PC-3 (cell line): Measurements from ENCODE around the gene HSPB2. TPM values are rescaled to one million over a fixed set of nuclear protein-coding genes. Genes with fewer than 3 reads are reported as not detected.

ENCODE experiments used
- ATAC-seq: fragments of 200-7000 bp; cut with Tn5 transposase; 2 replicates; pipeline ENCODE4 v1.9.1; 2020; ENCODE audit warnings: mild to moderate bottlenecking, moderate library complexity
- BruUV-seq: library from RNA; stranded (reverse); fragments of 400-500 nt; replicated peaks from 2 replicates; lab custom pipeline; 2021; lab: Mats Ljungman, UMichigan
- CTCF ChIA-PET: fragments of 300-600 bp; sonication (Branson Sonifier 250); formaldehyde crosslinking; loops from one replicate; lab custom pipeline; 2022; ENCODE audit warnings: antibody characterized with exemption; lab: Charles Lee
- POLR2A ChIA-PET: fragments of 300-600 bp; sonication (Branson Sonifier 250); formaldehyde crosslinking; loops from one replicate; lab custom pipeline; 2022; ENCODE audit warnings: antibody characterized with exemption; ENCODE audit not compliant: unreplicated experiment; lab: Charles Lee
- DNase-seq: peaks from one replicate; pipeline ENCODE4 v3.0.0-alpha.2; 2015
- H2AFZ ChIP-seq: fragments of 300-600 bp; sonication (generic); 2 replicates; pipeline ENCODE4 v1.6.0; 2016; ENCODE audit warnings: antibody characterized with exemption, low read length
- H3F3A ChIP-seq: fragments of 300-600 bp; sonication (generic); one replicate; pipeline ENCODE4 v1.6.0; 2017; ENCODE audit warnings: antibody characterized with exemption, low read length, control low read depth, mild to moderate bottlenecking; ENCODE audit not compliant: unreplicated experiment
- H3K27ac ChIP-seq: fragments of 300-600 bp; sonication (generic); 2 replicates; pipeline ENCODE4 v1.5.1; 2016; ENCODE audit warnings: mild to moderate bottlenecking, low read length
- H3K27me3 ChIP-seq: fragments of 300-600 bp; sonication (generic); 2 replicates; pipeline ENCODE4 v1.6.1; 2016; ENCODE audit warnings: low read length, mixed read lengths
- H3K36me3 ChIP-seq: fragments of 300-600 bp; sonication (generic); 2 replicates; pipeline ENCODE4 v1.6.1; 2016; ENCODE audit warnings: low read depth, mixed run types, low read length, mixed read lengths
- H3K4me1 ChIP-seq: fragments of 300-600 bp; sonication (generic); 2 replicates; pipeline ENCODE4 v1.5.1; 2016; ENCODE audit warnings: low read length; ENCODE audit not compliant: insufficient read depth
- H3K4me2 ChIP-seq: fragments of 300-600 bp; sonication (generic); 2 replicates; pipeline ENCODE4 v1.6.0; 2016; ENCODE audit warnings: low read length
- H3K4me3 ChIP-seq: fragments of 300-600 bp; sonication (generic); 2 replicates; pipeline ENCODE4 v1.5.1; 2016; ENCODE audit warnings: mild to moderate bottlenecking, low read length, mixed read lengths
- H3K79me2 ChIP-seq: fragments of 300-600 bp; sonication (generic); 2 replicates; pipeline ENCODE4 v1.6.1; 2017; ENCODE audit warnings: low read length, mixed read lengths
- H3K9ac ChIP-seq: fragments of 300-600 bp; sonication (generic); 2 replicates; pipeline ENCODE4 v1.6.0; 2016; ENCODE audit warnings: mild to moderate bottlenecking, low read length
- H3K9me2 ChIP-seq: fragments of 300-600 bp; sonication (generic); replicated peaks from 2 replicates; pipeline ENCODE4 v1.6.1; 2016; ENCODE audit warnings: mixed run types, low read length, mixed read lengths
- H3K9me3 ChIP-seq: fragments of 300-600 bp; sonication (generic); 2 replicates; pipeline ENCODE4 v1.6.1; 2016; ENCODE audit warnings: low read length, mixed read lengths
- H4K20me1 ChIP-seq: fragments of 300-600 bp; sonication (generic); 2 replicates; pipeline ENCODE4 v1.6.1; 2016; ENCODE audit warnings: low read length, mixed read lengths
- EZH2 ChIP-seq: fragments of 300-600 bp; sonication (generic); IDR thresholded peaks from one replicate; pipeline ENCODE4 v1.6.1; 2017; ENCODE audit warnings: antibody characterized with exemption, mild to moderate bottlenecking, low read length; ENCODE audit not compliant: unreplicated experiment
- EZH2phosphoT487 ChIP-seq: fragments of 300-600 bp; sonication (generic); IDR thresholded peaks from 2 replicates; pipeline ENCODE4 v1.6.1; 2018; ENCODE audit warnings: mild to moderate bottlenecking, antibody characterized with exemption, low read length, borderline replicate concordance
- intact Hi-C: fragments of 100-400 bp; cut with micrococcal nuclease; formaldehyde crosslinking; loops from 2 replicates; pipeline ENCODE4 v1.9.0; 2023
- total RNA-seq: library from RNA; depleted of rRNA; stranded (reverse); fragments of >200 nt; gene quantifications from 2 replicates; pipeline ENCODE4 v1.2.3, GENCODE V29; 2014
- TF ChIP-seq, protein P1 (sequence below): fragments of 300-600 bp; sonication (generic); conservative IDR thresholded peaks from 2 replicates; pipeline ENCODE4 v1.5.1; 2017; ENCODE audit warnings: antibody characterized with exemption, low read depth, mild to moderate bottlenecking, low read length

HSPB2 gene
- total RNA-seq, 1 experiment from 2014 or later: not detected

DNA sequence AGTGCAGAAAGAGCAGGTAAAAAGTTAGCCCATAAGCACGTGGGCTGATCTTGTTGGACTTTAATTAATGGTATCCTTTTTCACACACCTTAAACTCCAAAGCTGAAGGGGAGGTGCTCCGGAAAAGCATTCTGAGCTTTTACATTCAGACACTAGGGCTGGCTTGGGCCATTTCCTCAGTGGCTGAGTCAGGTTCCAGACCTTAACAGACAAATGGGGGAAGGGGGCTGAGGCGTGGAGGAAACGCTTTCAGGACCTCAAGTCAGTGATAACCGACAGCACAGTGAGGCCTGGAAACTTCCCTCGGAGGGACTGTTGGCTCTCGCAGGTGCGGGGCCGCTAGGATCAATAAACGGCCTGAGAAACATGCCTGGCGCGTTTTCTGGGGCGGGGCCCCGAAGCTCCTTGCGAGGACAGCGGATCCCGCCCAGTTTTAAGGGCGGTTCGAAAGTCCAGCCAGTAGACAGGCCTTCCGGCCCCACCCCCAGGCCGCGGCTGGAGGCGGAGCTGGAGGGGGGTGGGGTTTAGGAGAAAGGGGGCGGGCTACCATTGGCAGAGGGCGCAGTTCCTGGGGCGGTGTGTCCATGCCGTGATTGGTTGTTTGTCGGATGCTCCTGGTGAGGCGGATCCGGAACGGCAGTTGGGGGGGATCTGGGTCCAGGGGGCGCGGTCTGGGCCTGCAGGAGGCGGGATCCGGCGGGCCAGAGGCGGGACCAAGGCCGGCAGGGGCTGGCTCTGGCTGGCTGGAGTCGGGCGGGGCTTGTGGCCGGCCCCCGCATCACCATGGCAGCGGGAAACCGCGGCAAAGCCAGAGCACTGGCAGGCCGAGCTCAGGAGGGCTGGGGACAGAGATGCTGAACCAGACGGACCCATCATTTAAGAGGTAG is 14.2 kb downstream of the HSPB2 start:
- BruUV-seq: TSS peak; percentile 99
- Histone ChIP-seq H3K79me2 (no peaks in the 10 kb centered on the region), H2AFZ (peak overlapping the region; percentile 95), H4K20me1 (no peaks in the 10 kb centered on the region), H3K9ac (peak overlapping the region; percentile 42), H3F3A (no peaks in the 10 kb centered on the region), H3K27me3 (no peaks in the 10 kb centered on the region), H3K9me3 (no peaks in the 10 kb centered on the region), H3K36me3 (no peaks in the 10 kb centered on the region), H3K4me3 (peak overlapping the region; percentile 69), H3K9me2 (no peaks in the 10 kb centered on the region), H3K4me1 (peaks cover 25% of the 10 kb centered on the region), H3K4me2 (peak overlapping the region; percentile 85), H3K27ac (peak overlapping the region; percentile 17)
- ATAC-seq (peak; percentile 92), DNase-seq (peak; percentile 99)
- intact Hi-C loops: loop anchor here (1.0 to 5.0 kb wide), 2 partner anchors 47 to 161 kb away; partner anchors contain the start of genes CFAP68, FDXACB1, SDHD and TIMM8B
- ChIA-PET CTCF (interaction anchor here (0.6 to 1.7 kb wide), 11 partner anchors 8 to 177 kb away, joined by 3 to 13 read pairs (median 5); partner anchors contain the start of genes C11orf52 and DIXDC1), POLR2A (interaction anchor here (0.6 to 1.4 kb wide), 9 partner anchors 12 to 160 kb away, joined by 3 to 10 read pairs (median 4); no protein-coding TSS in a partner anchor)
- no peak for TF ChIP-seq EZH2phosphoT487
- TF ChIP-seq, protein P1, sequence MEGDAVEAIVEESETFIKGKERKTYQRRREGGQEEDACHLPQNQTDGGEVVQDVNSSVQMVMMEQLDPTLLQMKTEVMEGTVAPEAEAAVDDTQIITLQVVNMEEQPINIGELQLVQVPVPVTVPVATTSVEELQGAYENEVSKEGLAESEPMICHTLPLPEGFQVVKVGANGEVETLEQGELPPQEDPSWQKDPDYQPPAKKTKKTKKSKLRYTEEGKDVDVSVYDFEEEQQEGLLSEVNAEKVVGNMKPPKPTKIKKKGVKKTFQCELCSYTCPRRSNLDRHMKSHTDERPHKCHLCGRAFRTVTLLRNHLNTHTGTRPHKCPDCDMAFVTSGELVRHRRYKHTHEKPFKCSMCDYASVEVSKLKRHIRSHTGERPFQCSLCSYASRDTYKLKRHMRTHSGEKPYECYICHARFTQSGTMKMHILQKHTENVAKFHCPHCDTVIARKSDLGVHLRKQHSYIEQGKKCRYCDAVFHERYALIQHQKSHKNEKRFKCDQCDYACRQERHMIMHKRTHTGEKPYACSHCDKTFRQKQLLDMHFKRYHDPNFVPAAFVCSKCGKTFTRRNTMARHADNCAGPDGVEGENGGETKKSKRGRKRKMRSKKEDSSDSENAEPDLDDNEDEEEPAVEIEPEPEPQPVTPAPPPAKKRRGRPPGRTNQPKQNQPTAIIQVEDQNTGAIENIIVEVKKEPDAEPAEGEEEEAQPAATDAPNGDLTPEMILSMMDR: no peak
- TF ChIP-seq EZH2: no peak

DNA sequence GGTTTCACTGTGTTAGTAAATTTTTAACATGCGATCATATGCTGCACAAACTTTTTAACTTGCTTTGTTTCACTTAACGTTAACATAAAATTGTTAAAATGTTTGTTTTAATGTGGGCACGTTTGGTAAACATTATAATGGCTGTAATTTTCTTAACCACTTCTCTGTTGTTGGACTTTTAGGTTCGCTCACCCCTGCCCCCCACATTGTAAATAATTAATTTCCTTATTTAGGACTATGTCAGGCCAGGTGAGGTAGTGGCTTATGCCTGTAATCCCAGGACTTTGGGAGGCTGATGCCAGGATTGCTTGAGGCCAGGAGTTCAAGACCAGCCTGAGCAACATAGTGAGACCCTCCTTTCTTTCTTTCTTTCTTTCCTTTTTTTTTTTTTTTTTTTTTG is 17.9 kb downstream of the HSPB2 start:
- H3K36me3 ChIP-seq: no peaks in the 10 kb centered on the region
- peaks cover 10% of the 10 kb centered on the region for H3K4me1 ChIP-seq
- CTCF ChIA-PET: no interaction called here
- no peak overlapping the region for H2AFZ ChIP-seq
- no peak for ATAC-seq
- H3K27me3 ChIP-seq: no peaks in the 10 kb centered on the region
- no TSS peak for BruUV-seq
- H3F3A ChIP-seq: no peaks in the 10 kb centered on the region
- H4K20me1 ChIP-seq: no peaks in the 10 kb centered on the region
- intact Hi-C loops: loop anchor here (5.0 kb wide), 1 partner anchor 92 kb away; no protein-coding TSS in a partner anchor
- TF ChIP-seq EZH2 (no peak), EZH2phosphoT487 (no peak)
- TF ChIP-seq, protein P1: no peak
- no peaks in the 10 kb centered on the region for H3K9me3 ChIP-seq
- no peak overlapping the region for H3K27ac ChIP-seq
- no peak overlapping the region for H3K4me2 ChIP-seq
- no peaks in the 10 kb centered on the region for H3K79me2 ChIP-seq
- H3K9ac ChIP-seq: no peak overlapping the region
- H3K4me3 ChIP-seq: no peak overlapping the region
- POLR2A ChIA-PET: interaction anchor here (0.7 kb wide), 1 partner anchor 52 kb away, joined by 3 read pairs; no protein-coding TSS in a partner anchor
- DNase-seq: no peak
- no peaks in the 10 kb centered on the region for H3K9me2 ChIP-seq
